HCT116 (cell line): ENCODE data around the gene APOD. TPM values are rescaled to one million over a fixed set of nuclear protein-coding genes. Genes with fewer than 3 reads are reported as not detected.

Source experiments
- ATAC-seq: fragments of 200-7000 bp; cut with Tn5 transposase; 2 replicates; pipeline ENCODE4 v1.9.1; 2020; ENCODE audit warnings: mild to moderate bottlenecking, moderate library complexity
- BruUV-seq: library from RNA; stranded (reverse); fragments of 400-500 nt; replicated peaks from 2 replicates; lab custom pipeline; 2021; lab: Mats Ljungman, UMichigan
- CTCF ChIA-PET: fragments of 300-600 bp; sonication (Branson Sonifier 250); formaldehyde crosslinking; loops from one replicate; lab custom pipeline; 2021; ENCODE audit warnings: antibody characterized with exemption; lab: Charles Lee
- POLR2A ChIA-PET: fragments of 300-600, 350-600 bp; sonication (Branson Sonifier 250); formaldehyde crosslinking; loops from one replicate; lab custom pipeline; 2021; ENCODE audit warnings: antibody characterized with exemption; lab: Charles Lee
- RAD21 ChIA-PET, 2 experiments: fragments of 300-600 bp; sonication (Branson Sonifier 250); formaldehyde crosslinking; loops; one replicate each; lab custom pipeline; 2023; ENCODE audit warnings: low total read pairs in 2 of 2; ENCODE audit not compliant: uncharacterized antibody in 2 of 2, unreplicated experiment in 2 of 2, low non-redundant PET in 1 of 2; lab: Charles Lee
- DNase-seq: peaks from one replicate; pipeline ENCODE4 v3.0.0-alpha.2; 2010; ENCODE audit warnings: low read depth, low spot score
- H2AFZ ChIP-seq: fragments of 200-600 bp; shearing (Covaris generic), sonication (generic); 2 replicates; pipeline ENCODE4 v1.6.1; 2017; ENCODE audit warnings: low read depth, mixed run types, mixed read lengths, antibody characterized with exemption, low read length; ENCODE audit not compliant: poor library complexity, severe bottlenecking
- H3K27ac ChIP-seq: 2 replicates; pipeline ENCODE4 v1.5.1; 2012; ENCODE audit warnings: low read depth, low read length
- H3K27me3 ChIP-seq: fragments of 200-600 bp; sonication (generic); 2 replicates; pipeline ENCODE4 v1.6.1; 2016; ENCODE audit warnings: mixed run types, low read length, mixed read lengths; ENCODE audit not compliant: insufficient read depth
- H3K36me3 ChIP-seq, 2 experiments: fragments of 200-500 bp in 1 of 2; fragments of 200-600 bp in 1 of 2; sonication (Bioruptor generic) in 1 of 2; sonication (generic) in 1 of 2; 2 replicates each; pipeline versions ENCODE4 v1.5.1 to v1.6.1; 2014 to 2016; ENCODE audit warnings: low read length in 2 of 2, inconsistent platforms in 1 of 2, mixed read lengths in 1 of 2, mixed run types in 1 of 2; ENCODE audit not compliant: insufficient read depth in 2 of 2, control insufficient read depth in 1 of 2
- H3K4me1 ChIP-seq, 2 experiments: fragments of 200-600 bp in 1 of 2; sonication (generic) in 1 of 2; 2 replicates each; pipeline versions ENCODE4 v1.5.1 to v1.6.1; 2012 to 2017; ENCODE audit warnings: low read length in 2 of 2, inconsistent platforms in 1 of 2, mild to moderate bottlenecking in 1 of 2, mixed read lengths in 1 of 2, mixed run types in 1 of 2, moderate library complexity in 1 of 2; ENCODE audit not compliant: insufficient read depth in 2 of 2, control insufficient read depth in 1 of 2
- H3K4me2 ChIP-seq: fragments of 200-600 bp; sonication (generic); 2 replicates; pipeline ENCODE4 v1.6.1; 2017; ENCODE audit warnings: mixed run types, low read length, mixed read lengths
- H3K4me3 ChIP-seq, 2 experiments: fragments of 200-600 bp in 1 of 2; sonication (generic) in 1 of 2; replicated peaks in 1 of 2; 2 replicates each; pipeline ENCODE4 v1.5.1; 2011 to 2016; ENCODE audit warnings: low read length in 2 of 2, control low read depth in 1 of 2, low read depth in 1 of 2, mild to moderate bottlenecking in 1 of 2, mixed read lengths in 1 of 2, mixed run types in 1 of 2
- H3K79me2 ChIP-seq: fragments of 200-600 bp; sonication (generic); 2 replicates; pipeline ENCODE4 v1.6.1; 2017; ENCODE audit warnings: mild to moderate bottlenecking, mixed run types, low read length, moderate library complexity, mixed read lengths; ENCODE audit not compliant: insufficient read depth
- H3K9ac ChIP-seq: fragments of 200-600 bp; sonication (generic); 2 replicates; pipeline ENCODE4 v1.6.1; 2016; ENCODE audit warnings: low read length, mixed read lengths
- H3K9me2 ChIP-seq: fragments of 200-600 bp; sonication (generic), shearing (Covaris generic); 2 replicates; pipeline ENCODE4 v1.6.1; 2017; ENCODE audit warnings: mixed run types, mild to moderate bottlenecking, moderate library complexity; ENCODE audit not compliant: insufficient read depth
- H3K9me3 ChIP-seq, 2 experiments: fragments of 200-500 bp in 1 of 2; fragments of 200-600 bp in 1 of 2; sonication (Bioruptor generic) in 1 of 2; sonication (generic) in 1 of 2; 2 replicates each; pipeline ENCODE4 v1.6.1; 2014 to 2017; ENCODE audit warnings: low read length in 2 of 2, mixed read lengths in 2 of 2, inconsistent platforms in 1 of 2, low read depth in 1 of 2, mild to moderate bottlenecking in 1 of 2, mixed run types in 1 of 2, moderate library complexity in 1 of 2; ENCODE audit not compliant: control insufficient read depth in 1 of 2, insufficient read depth in 1 of 2
- H4K20me1 ChIP-seq: fragments of 200-600 bp; sonication (generic), shearing (Covaris generic); 2 replicates; pipeline ENCODE4 v1.6.1; 2017; ENCODE audit warnings: mixed run types, mild to moderate bottlenecking, moderate library complexity; ENCODE audit not compliant: insufficient read depth
- CBX3 ChIP-seq: IDR thresholded peaks from 2 replicates; pipeline ENCODE4 v1.6.1; 2012; ENCODE audit warnings: low read depth
- CEBPB ChIP-seq: IDR thresholded peaks from 2 replicates; pipeline ENCODE4 v1.6.1; 2012; ENCODE audit warnings: low read depth
- CTCF ChIP-seq, 3 experiments: fragments of 200-600 bp in 1 of 3; sonication (generic) in 1 of 3; IDR thresholded peaks in 2 of 3; conservative IDR thresholded peaks in 1 of 3; 2 replicates each; pipeline ENCODE4 v1.5.1; 2012 to 2017; ENCODE audit warnings: low read depth in 2 of 3, low read length in 2 of 3, antibody characterized with exemption in 1 of 3, borderline replicate concordance in 1 of 3, control low read depth in 1 of 3, mild to moderate bottlenecking in 1 of 3, mixed read lengths in 1 of 3, mixed run types in 1 of 3, moderate library complexity in 1 of 3; ENCODE audit not compliant: insufficient read depth in 1 of 3
- ELF1 ChIP-seq: IDR thresholded peaks from 2 replicates; pipeline ENCODE4 v1.6.1; 2012; ENCODE audit warnings: low read depth, borderline replicate concordance
- EZH2 ChIP-seq: fragments of 200-600 bp; sonication (generic); IDR thresholded peaks from 2 replicates; pipeline ENCODE4 v1.6.1; 2017; ENCODE audit warnings: antibody characterized with exemption, mixed run types
- EZH2phosphoT487 ChIP-seq: fragments of 200-600 bp; IDR thresholded peaks from 2 replicates; pipeline ENCODE4 v1.6.1; 2018; ENCODE audit warnings: antibody characterized with exemption, borderline replicate concordance
- FOSL1 ChIP-seq: IDR thresholded peaks from 2 replicates; pipeline ENCODE4 v1.6.1; 2012; ENCODE audit warnings: low read depth
- JUND ChIP-seq: IDR thresholded peaks from 2 replicates; pipeline ENCODE4 v1.6.1; 2012
- MAX ChIP-seq: IDR thresholded peaks from 2 replicates; pipeline ENCODE4 v1.6.1; 2012
- POLR2A ChIP-seq: IDR thresholded peaks from 2 replicates; pipeline ENCODE4 v1.7.0; 2011; ENCODE audit warnings: borderline replicate concordance; ENCODE audit not compliant: insufficient read depth, insufficient read length; ENCODE audit errors: extremely low read depth
- POLR2AphosphoS5 ChIP-seq: IDR thresholded peaks from 2 replicates; pipeline ENCODE4 v1.6.1; 2011; ENCODE audit warnings: mild to moderate bottlenecking, low read depth, low read length, moderate library complexity
- REST ChIP-seq: IDR thresholded peaks from 2 replicates; pipeline ENCODE4 v1.6.1; 2012; ENCODE audit warnings: low read depth
- SIN3A ChIP-seq: IDR thresholded peaks from 2 replicates; pipeline ENCODE4 v1.6.1; 2012; ENCODE audit warnings: low read depth
- SP1 ChIP-seq: IDR thresholded peaks from 2 replicates; pipeline ENCODE4 v1.6.1; 2012; ENCODE audit warnings: low read depth
- SRF ChIP-seq: IDR thresholded peaks from 2 replicates; pipeline ENCODE4 v1.6.1; 2012; ENCODE audit warnings: low read depth
- TCF7L2 ChIP-seq: IDR thresholded peaks from 2 replicates; pipeline ENCODE4 v1.7.0; 2011; ENCODE audit warnings: borderline replicate concordance, inconsistent platforms; ENCODE audit not compliant: insufficient read depth, insufficient read length; ENCODE audit errors: extremely low read depth
- YY1 ChIP-seq: IDR thresholded peaks from 2 replicates; pipeline ENCODE4 v1.6.1; 2011; ENCODE audit warnings: low read length, low read depth, moderate library complexity, mild to moderate bottlenecking; ENCODE audit not compliant: insufficient replicate concordance; ENCODE audit errors: extremely low read depth
- ZBTB33 ChIP-seq: IDR thresholded peaks from 2 replicates; pipeline ENCODE4 v1.6.1; 2011; ENCODE audit warnings: mild to moderate bottlenecking, low read length, moderate library complexity; ENCODE audit not compliant: insufficient replicate concordance; ENCODE audit errors: extremely low read depth
- ZFX ChIP-seq: fragments of 450-650 bp; IDR thresholded peaks from 2 replicates; pipeline ENCODE4 v1.6.1; 2017
- intact Hi-C: fragments of 100-400 bp; cut with micrococcal nuclease; formaldehyde crosslinking; loops from 2 replicates; pipeline ENCODE4 v1.10.0; 2022
- total RNA-seq: library from RNA; stranded (reverse); gene quantifications from one replicate; pipeline ENCODE4 v1.2.1, GENCODE V29; 2021; ENCODE audit not compliant: unreplicated experiment

Gene APOD
- total RNA-seq, 1 experiment from 2014 or later, result 0.76 TPM

GRCh38 chr3:195540511-195540910 is 43.2 kb downstream of the APOD start:
- H3K4me2 ChIP-seq, result no peak overlapping the region
- no peaks in the 10 kb centered on the region for H3K27me3 ChIP-seq
- 0 out of 4 replicates have a peak, but pooled peaks cover 0 to 3% of the 10 kb centered on the region in 2 experiments for H3K36me3 ChIP-seq
- peaks cover 70% of the 10 kb centered on the region for H3K79me2 ChIP-seq
- H2AFZ ChIP-seq, result no peak overlapping the region
- no peak for ATAC-seq
- peaks cover 5 to 18% of the 10 kb centered on the region in 2 experiments; a peak in 3 of 4 replicates for H3K4me1 ChIP-seq
- POLR2A ChIA-PET, result no interaction called here
- H3K4me3 ChIP-seq, result no peak overlapping the region
- TF ChIP-seq ELF1, result no peak
- TF ChIP-seq EZH2phosphoT487, result no peak
- no peak for TF ChIP-seq ZFX
- TF ChIP-seq CBX3, result no peak
- no peak for TF ChIP-seq CTCF (IDR thresholded peaks at IDR 0.05 in 2 of 3, conservative IDR thresholded peaks at IDR 0.05 in 1 of 3; ENCODE audit: borderline replicate concordance in 1 of 3, insufficient read depth in 1 of 3, low read depth in 2 of 3, low read length in 2 of 3)
- no peak for TF ChIP-seq ZBTB33
- no peak for TF ChIP-seq POLR2AphosphoS5
- TF ChIP-seq MAX, result no peak
- TF ChIP-seq SIN3A, result no peak
- no peak for TF ChIP-seq CEBPB
- TF ChIP-seq TCF7L2, result no peak
- TF ChIP-seq REST, result no peak
- no peak for TF ChIP-seq SP1
- TF ChIP-seq YY1, result no peak
- no peak for TF ChIP-seq FOSL1
- TF ChIP-seq EZH2, result no peak
- TF ChIP-seq POLR2A, result no peak
- TF ChIP-seq SRF, result no peak
- no peak for TF ChIP-seq JUND
- TF ChIP-seq, all 23 proteins: peak for 0
- intact Hi-C loops, result no loop called here
- Histone ChIP-seq H4K20me1 (no peaks in the 10 kb centered on the region), H3K9me2 (no peaks in the 10 kb centered on the region), H3K9ac (no peak overlapping the region), H3K27ac (no peak overlapping the region), H3K9me3 (no peaks in the 10 kb centered on the region)
- no TSS peak for BruUV-seq
- no peak for DNase-seq
- ChIA-PET RAD21 (no interaction called here), CTCF (no interaction called here)
